GM04503 (cell line): Measurements from ENCODE around the gene LIPM.
"Not testable (repeated sequence)": the region's sequence is repeated elsewhere in the genome, so short reads cannot be mapped to it uniquely, and the experiment has no call there.

Experiments used
- DNase-seq: peaks from one replicate; pipeline ENCODE4 v3.0.0-alpha.2; 2012; ENCODE audit warnings: low read depth

LIPM gene

DNA sequence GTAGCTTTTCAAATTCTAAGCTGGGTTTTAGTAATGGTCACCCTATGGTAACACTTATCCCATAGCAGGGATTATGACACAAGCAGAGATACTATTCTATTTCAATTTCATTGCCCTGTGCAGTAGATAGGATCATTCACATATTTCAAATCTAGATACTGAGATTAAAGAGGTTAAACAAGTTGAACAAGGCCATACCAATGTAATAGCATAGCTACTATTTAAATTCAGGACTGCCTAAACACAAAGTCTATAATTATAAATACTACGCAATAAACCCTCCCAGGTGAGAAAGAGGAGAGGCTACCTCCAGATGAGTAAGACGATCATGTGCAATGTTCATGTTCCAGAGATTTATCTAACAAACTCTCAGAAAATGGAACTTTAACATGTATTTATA lies 1.1 kb downstream of the LIPM start:
- DNase-seq, result no peak

GRCh38 chr10:88804083-88804812 lies 1.7 kb downstream of the LIPM start:
- no peak for DNase-seq

GRCh38 chr10:88805361-88805760 lies 2.8 kb downstream of the LIPM start:
- DNase-seq, result no peak

- no peak for DNase-seq
Observed at GRCh38 chr10:88805924-88806323, 3.4 kb downstream of the LIPM start.

GRCh38 chr10:88809621-88810020 lies 7.1 kb downstream of the LIPM start:
- no peak for DNase-seq

GRCh38 chr10:88810196-88810961 lies 7.8 kb downstream of the LIPM start:
- no peak for DNase-seq

- no peak for DNase-seq
Observed at GRCh38 chr10:88813200-88813599, 10.7 kb downstream of the LIPM start.

- no peak for DNase-seq
Observed at GRCh38 chr10:88819290-88819689, 16.8 kb downstream of the LIPM start.

DNA sequence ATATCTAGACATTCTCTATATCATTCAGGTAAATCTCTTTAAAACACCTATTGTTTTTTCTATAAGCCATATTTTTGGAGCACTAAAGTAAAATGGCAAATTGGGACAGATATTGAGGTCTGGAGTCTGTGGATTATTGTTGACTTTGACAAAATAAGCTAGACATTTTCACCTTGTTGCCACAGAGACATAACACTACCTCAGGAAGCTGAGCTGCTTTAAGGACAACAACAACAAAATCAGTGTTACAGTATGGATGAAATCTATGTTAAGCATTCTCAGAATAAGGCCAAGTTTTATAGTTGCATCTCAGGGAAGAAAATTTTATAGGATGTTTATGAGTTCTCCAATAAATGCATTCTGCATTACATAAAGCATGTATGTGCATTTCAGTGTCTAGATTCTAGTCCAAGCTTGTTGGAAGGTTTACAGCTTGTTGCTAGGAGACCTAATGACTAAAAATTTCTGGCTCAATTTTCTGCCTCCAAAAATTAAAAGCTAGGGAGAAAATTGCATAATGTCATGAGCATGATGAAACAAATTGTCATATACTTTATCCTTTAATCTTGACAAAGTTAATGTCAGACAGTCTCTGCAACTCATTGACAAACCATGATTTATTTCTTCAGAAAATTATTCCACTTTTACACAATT lies 18.3 kb downstream of the LIPM start:
- peak; percentile 69 for DNase-seq

GRCh38 chr10:88826388-88826787 lies 23.9 kb downstream of the LIPM start:
- DNase-seq, result no peak

- no peak for DNase-seq
Observed at GRCh38 chr10:88827671-88828070, 25.1 kb downstream of the LIPM start.

DNA sequence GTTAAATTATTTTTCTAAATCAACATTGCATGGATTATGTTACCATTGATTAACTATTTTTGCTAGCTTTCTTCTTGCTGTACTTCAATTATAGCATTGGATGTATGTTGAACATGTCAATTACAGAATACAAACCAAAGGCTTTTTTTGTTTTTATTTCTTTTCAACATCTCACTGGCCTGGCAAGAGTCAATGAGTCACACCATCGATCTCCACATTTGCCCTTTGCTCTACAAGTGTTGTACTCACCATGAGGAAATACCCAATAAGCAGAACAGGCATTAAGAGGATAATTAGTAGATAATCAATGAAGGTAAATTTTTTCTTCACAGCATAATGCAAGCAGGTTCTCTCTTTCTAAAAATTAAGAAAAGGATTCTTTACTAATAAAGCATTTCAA lies 25.8 kb downstream of the LIPM start:
- no peak for DNase-seq

DNA sequence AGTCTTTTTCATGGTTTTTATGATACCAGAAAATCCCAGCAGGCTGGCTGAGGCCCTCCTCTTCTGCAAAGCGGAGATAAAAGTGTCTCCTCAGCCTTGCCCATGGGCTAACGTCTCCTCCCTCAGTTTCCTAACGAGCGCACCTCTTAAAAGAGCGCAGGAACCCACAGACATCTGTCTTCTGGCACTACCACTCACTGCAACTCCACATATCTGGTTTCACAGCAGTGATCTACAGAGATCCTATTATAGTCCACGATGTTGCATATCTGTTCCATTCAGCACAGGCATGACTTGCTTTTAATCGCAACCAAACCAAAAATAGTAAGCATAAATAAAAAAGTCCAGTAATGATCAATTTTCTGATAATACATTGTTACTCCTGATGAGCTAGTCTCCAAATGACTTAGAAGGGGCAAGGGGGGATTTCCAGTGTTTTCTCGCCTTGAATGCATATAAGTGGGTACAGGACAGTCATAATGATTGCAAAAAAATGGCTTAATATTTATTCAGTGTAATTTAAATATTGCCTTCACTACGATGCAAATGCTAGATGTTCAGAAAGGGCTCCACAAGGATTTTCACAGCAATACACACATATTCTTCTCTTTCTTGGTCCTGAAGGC lies 28.2 kb downstream of the LIPM start:
- DNase-seq, result no peak

DNA sequence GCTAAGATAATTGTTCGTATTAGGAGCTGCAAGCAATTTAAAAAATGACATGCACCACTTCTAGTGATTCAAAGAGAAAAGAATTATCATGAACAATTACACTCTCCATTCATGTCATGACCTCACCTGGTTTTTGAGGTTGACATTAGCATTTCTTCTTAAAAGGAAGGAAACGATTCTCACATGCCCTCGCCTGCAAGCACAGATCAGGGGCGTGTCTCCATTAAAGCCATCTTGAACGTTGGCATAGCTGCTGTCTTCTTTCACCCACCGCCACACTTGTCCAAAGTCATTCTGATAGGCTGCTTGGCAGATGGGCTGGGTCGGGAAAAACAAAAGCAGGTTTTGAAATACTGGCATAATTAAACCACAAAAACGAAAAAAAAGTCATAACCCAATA lies 29.2 kb downstream of the LIPM start:
- no peak for DNase-seq

DNA sequence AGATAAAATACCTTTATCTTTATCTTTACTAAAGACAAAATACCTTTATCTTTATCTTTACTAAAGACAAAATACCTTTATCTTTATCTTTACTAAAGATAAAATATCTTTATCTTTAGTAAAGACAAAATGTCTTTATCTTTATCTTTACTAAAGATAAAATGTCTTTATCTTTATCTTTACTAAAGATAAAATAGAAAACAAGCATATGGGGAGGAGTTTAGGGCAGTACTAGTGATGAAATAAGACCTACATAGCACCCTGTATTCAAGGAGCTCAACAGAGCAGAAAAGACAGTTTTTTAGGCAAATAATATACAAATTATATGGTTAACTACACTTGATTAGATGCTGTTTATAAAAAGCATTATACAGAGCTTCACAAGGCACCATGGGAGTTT lies 29.8 kb downstream of the LIPM start:
- no peak for DNase-seq

- no peak for DNase-seq
Observed at GRCh38 chr10:88833156-88833555, 30.6 kb downstream of the LIPM start.

DNA sequence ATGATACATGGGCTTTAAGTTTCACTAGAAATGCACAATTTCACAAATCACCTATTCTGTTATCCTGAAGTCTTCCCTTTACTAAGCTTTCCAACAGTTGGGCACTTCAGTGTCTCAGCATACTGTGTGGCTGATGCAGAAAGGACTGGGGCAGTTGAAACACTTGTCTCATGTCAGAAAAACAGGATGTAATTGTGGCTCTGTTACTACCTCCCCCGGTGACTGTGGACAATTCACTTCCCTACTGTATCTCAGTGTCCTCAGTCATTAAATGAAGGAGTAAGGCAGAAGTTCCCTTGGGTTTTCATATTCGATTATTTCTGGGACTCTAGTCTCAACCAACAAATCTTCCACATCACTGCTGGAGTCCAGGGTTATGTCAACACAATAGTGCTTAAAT lies 31.2 kb downstream of the LIPM start:
- no peak for DNase-seq

DNA sequence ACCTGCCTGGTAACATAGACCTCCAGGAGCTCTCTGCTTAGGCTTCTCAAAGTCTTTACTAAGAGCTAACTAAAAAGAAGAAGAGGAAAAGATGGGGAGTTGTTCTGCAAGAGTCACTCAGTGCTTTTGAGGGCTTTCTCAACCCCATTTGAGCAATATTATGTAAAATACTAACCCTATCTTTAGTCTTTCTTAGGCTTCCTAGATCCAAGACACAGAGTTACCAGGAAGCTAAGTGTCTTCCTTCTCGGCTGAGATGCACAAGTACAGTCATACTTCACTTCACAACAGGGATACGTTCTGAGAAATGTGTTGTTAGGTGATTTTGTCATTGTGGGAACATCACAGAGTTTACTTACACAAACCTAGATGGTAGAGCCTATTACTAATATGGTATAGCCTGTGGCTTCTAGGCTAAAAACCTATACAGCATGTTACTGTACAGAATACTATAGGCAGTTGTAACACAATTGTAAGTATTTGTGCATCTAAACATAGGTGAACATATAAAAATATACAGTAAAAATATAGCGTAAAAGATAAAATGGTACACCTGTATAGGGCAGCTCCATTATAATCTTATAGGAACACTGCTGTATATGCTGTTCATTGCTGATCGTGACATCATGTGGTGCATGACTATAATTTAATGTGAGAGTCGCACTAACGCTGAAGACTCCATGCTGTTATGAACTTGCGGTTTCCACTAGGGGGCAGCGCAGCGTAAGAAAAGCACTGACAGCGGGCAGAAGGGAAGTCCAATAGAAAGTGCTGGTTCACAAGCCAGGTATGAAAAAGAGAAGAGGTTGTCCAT lies 32.8 kb downstream of the LIPM start:
- no peak for DNase-seq

GRCh38 chr10:88835910-88836221 lies 33.3 kb downstream of the LIPM start:
- no peak for DNase-seq

DNA sequence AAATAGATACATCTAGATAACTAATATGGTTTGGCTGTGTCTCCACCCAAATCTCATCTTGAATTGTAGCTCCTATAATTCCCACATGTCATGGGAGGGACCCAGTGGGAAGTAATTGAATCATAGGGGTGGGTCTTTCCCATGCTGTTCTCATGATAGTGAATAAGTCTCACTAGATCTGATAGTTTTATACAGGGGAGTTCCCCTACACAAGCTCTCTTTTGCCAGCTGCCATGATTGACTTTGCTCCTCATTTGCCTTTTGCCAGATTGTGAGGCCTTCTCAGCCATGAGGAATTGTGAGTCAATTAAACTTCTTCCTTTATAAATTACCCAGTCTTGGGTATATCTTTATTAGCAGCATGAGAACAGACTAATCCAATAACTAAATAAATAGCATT lies 35.1 kb downstream of the LIPM start:
- not testable (repeated sequence) for DNase-seq

DNA sequence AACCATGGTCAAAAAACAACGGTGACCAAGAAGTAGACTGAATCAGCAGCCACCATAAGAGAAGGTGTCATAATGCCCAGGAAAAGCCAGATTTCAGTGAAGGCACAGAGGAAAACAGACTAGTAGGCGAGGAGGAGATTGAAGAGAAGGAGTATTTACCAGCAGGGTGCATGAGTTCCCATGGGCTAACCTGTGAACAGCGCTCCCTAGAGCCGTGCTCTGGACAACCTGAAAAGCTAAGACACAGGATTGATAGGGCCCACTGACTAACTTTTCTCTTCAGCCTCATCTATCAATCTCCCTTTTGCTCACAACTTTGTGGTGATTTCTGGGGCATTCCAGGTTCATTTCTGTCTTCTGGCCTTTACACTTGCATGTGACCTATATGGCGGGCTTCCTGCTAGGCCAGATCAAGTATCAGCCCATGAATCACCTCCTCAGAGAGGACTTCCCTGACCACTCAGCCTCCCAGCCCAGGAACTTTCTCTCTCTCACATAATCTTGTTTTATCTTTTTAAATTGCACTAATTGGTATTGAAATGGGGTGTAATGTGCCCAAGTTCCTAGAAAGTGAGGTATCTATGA lies 36.3 kb downstream of the LIPM start:
- DNase-seq, result no peak

GRCh38 chr10:88840104-88840503 lies 37.6 kb downstream of the LIPM start:
- DNase-seq, result no peak
